Measurements from ENCODE around the gene ARID5B. TPM values are rescaled to one million over a fixed set of nuclear protein-coding genes. Genes with fewer than 3 reads are reported as not detected.

The ARID5B gene
- polyA plus RNA-seq, 1 of the 3 experiments (the other 2 are of a cell fraction), result 10.9 TPM

GRCh38 chr10:61941202-61941681 lies 39.7 kb downstream of the ARID5B start:
- 89% methylated on average over 4 of the region's 4 CpGs for WGBS (ENCODE audit: low lambda C conversion rate)
- Histone ChIP-seq H3K9me2 (no peaks in the 10 kb centered on the region), H3K4me1 (ENCODE audit: control insufficient read depth in 1 of 2, insufficient read depth in 2 of 2, low read depth in 1 of 2, low read length in 1 of 2) (peaks cover 4 to 67% of the 10 kb centered on the region in 2 experiments), H3K9me3 (no peaks in the 10 kb centered on the region), H2AFZ (ENCODE audit: low read depth) (no peak overlapping the region), H3K9ac (no peak overlapping the region), H3K4me2 (no peak overlapping the region), H3K79me2 (ENCODE audit: insufficient read depth) (peaks cover 58% of the 10 kb centered on the region), H3K27ac (ENCODE audit: low read depth in 2 of 2, low read length in 1 of 2) (no peak overlapping the region), H4K20me1 (ENCODE audit: insufficient read depth) (no peaks in the 10 kb centered on the region), H3K36me3 (replicated peaks in 1 of 2; ENCODE audit: control insufficient read depth in 1 of 2, insufficient read depth in 2 of 2, low read length in 1 of 2) (peaks cover 21 to 27% of the 10 kb centered on the region in 2 experiments), H3K4me3 (ENCODE audit: low read depth in 2 of 2, low read length in 1 of 2) (no peak overlapping the region), H3F3A (replicated peaks; ENCODE audit: insufficient read depth) (peaks cover 61% of the 10 kb centered on the region), H3K27me3 (ENCODE audit: insufficient read depth) (no peaks in the 10 kb centered on the region)
- TF ChIP-seq FOXJ3 (CRISPR knock-in tag; IDR thresholded peaks at IDR 0.05) (no peak), RCOR1 (IDR thresholded peaks at IDR 0.05; ENCODE audit: low read length) (no peak), RFX5 (IDR thresholded peaks at IDR 0.05; ENCODE audit: low read length) (no peak), NRF1 (IDR thresholded peaks at IDR 0.05; ENCODE audit: low read depth, low read length) (no peak), NFIC (IDR thresholded peaks at IDR 0.05; ENCODE audit: borderline replicate concordance) (no peak), YY1 (IDR thresholded peaks at IDR 0.05; ENCODE audit: low read depth) (no peak), EP300 (IDR thresholded peaks at IDR 0.05; ENCODE audit: borderline replicate concordance in 1 of 2, low read depth in 1 of 2, low read length in 1 of 2) (no peak), GATA2 (CRISPR knock-in tag; IDR thresholded peaks at IDR 0.05) (no peak)
- CTCF ChIA-PET, result no interaction called here
- POLR2A ChIA-PET, result no interaction called here
- DNase-seq, result no peak

- DNase-seq, result no peak
- TF ChIP-seq NRF1 (IDR thresholded peaks at IDR 0.05; ENCODE audit: low read depth, low read length) (no peak), TEAD4 (IDR thresholded peaks at IDR 0.05; ENCODE audit: borderline replicate concordance, insufficient read depth) (no peak), PBX3 (IDR thresholded peaks at IDR 0.05) (peak; percentile 50), IRF3 (IDR thresholded peaks at IDR 0.05; ENCODE audit: low read depth, low read length) (no peak), CHD2 (IDR thresholded peaks at IDR 0.05; ENCODE audit: low read length, partially characterized antibody) (no peak), ELF1 (IDR thresholded peaks at IDR 0.05) (no peak), RCOR1 (IDR thresholded peaks at IDR 0.05; ENCODE audit: low read length) (no peak), TCF12 (IDR thresholded peaks at IDR 0.05) (no peak), MXI1 (IDR thresholded peaks at IDR 0.05; ENCODE audit: low read depth, low read length) (no peak)
- Histone ChIP-seq H3K4me2 (peak overlapping the region; percentile 64), H3K79me2 (ENCODE audit: insufficient read depth) (peaks cover 48% of the 10 kb centered on the region), H4K20me1 (ENCODE audit: insufficient read depth) (no peaks in the 10 kb centered on the region), H3K27ac (ENCODE audit: low read depth in 2 of 2, low read length in 1 of 2) (peak overlapping the region; percentile 86 to 90), H3K9me3 (no peaks in the 10 kb centered on the region), H3K27me3 (ENCODE audit: insufficient read depth) (no peaks in the 10 kb centered on the region), H3K4me1 (ENCODE audit: control insufficient read depth in 1 of 2, insufficient read depth in 2 of 2, low read depth in 1 of 2, low read length in 1 of 2) (peaks cover 4 to 54% of the 10 kb centered on the region in 2 experiments), H3K9me2 (no peaks in the 10 kb centered on the region), H3K4me3 (ENCODE audit: low read depth in 2 of 2, low read length in 1 of 2) (0 out of 4 replicates have a peak overlapping the region, but pooled peaks of 1 of the 2 experiments have one; percentile 20), H2AFZ (ENCODE audit: low read depth) (peak overlapping the region; percentile 67; the same call in 1 of the 2 replicates), H3K36me3 (replicated peaks in 1 of 2; ENCODE audit: control insufficient read depth in 1 of 2, insufficient read depth in 2 of 2, low read length in 1 of 2) (peaks cover 25 to 43% of the 10 kb centered on the region in 2 experiments), H3F3A (replicated peaks; ENCODE audit: insufficient read depth) (peaks cover 51% of the 10 kb centered on the region), H3K9ac (peak overlapping the region; percentile 15)
- 89% methylated on average over 5 of the region's 5 CpGs for WGBS (ENCODE audit: low lambda C conversion rate)
- ChIA-PET POLR2A (no interaction called here), CTCF (interaction anchor here (1.3 kb wide), 1 partner anchor 39 kb away, joined by 3 read pairs; no protein-coding TSS in a partner anchor)
These were observed 41.3 kb downstream of the ARID5B start for GRCh38 chr10:61942604-61943461.
